K562 (cell line): Measurements from ENCODE around the gene CCDC87. TPM values are rescaled to one million over a fixed set of nuclear protein-coding genes. Genes with fewer than 3 reads are reported as not detected.

Experiments
- CBX3 ChIP-seq, 2 experiments: IDR thresholded peaks; 1 replicate in 1 of 2; 2 replicates in 1 of 2; pipeline ENCODE4 v1.6.1; 2012; ENCODE audit warnings: inconsistent platforms in 2 of 2, low read length in 2 of 2, borderline replicate concordance in 1 of 2, control low read depth in 1 of 2
- CREBBP ChIP-seq: IDR thresholded peaks from one replicate; pipeline ENCODE4 v1.6.1; 2012; ENCODE audit warnings: low read depth, mild to moderate bottlenecking, control low read depth, inconsistent platforms, low read length
- E2F3 ChIP-seq: fragments of 250-450 bp; sonication (Bioruptor Pico); IDR thresholded peaks from 2 replicates; pipeline ENCODE4 v1.4.0; 2020; ENCODE audit warnings: mild to moderate bottlenecking
- ERF ChIP-seq: fragments of 450-650 bp; formaldehyde crosslinking; IDR thresholded peaks from 2 replicates; pipeline ENCODE4 v1.4.0; 2020; ENCODE audit warnings: mild to moderate bottlenecking, mixed read lengths
- ETV6 ChIP-seq, 3 experiments: fragments of 150-350 bp in 1 of 3; sonication (generic) in 1 of 3; formaldehyde crosslinking in 1 of 3; IDR thresholded peaks; 2 replicates each; pipeline versions ENCODE4 v1.6.1 to v1.8.0; 2014 to 2022; ENCODE audit warnings: borderline replicate concordance in 2 of 3, low read depth in 2 of 3, antibody characterized with exemption in 1 of 3, low read length in 1 of 3, mild to moderate bottlenecking in 1 of 3, missing genetic modification reagents in 1 of 3
- FOXJ2 ChIP-seq: fragments of 200-800 bp; sonication (Bioruptor generic); IDR thresholded peaks from 2 replicates; pipeline ENCODE4 v1.6.1; 2016; ENCODE audit warnings: missing genetic modification characterization, missing compliant biosample characterization
- GATAD2A ChIP-seq: fragments of 450-650 bp; IDR thresholded peaks from 2 replicates; pipeline ENCODE4 v1.6.1; 2017
- HDAC1 ChIP-seq, 2 experiments: fragments of 450-650 bp; IDR thresholded peaks; 2 replicates each; pipeline ENCODE4 v1.6.1; 2016 to 2017; ENCODE audit warnings: inconsistent platforms in 1 of 2, mild to moderate bottlenecking in 1 of 2, moderate library complexity in 1 of 2
- HMG20A ChIP-seq: fragments of 450-650 bp; formaldehyde crosslinking; conservative IDR thresholded peaks from 2 replicates; pipeline ENCODE4 v1.4.0; 2020; ENCODE audit warnings: mild to moderate bottlenecking, mixed read lengths
- JUN ChIP-seq, 2 experiments: sonication (generic) in 1 of 2; formaldehyde crosslinking in 1 of 2; IDR thresholded peaks; 2 replicates each; pipeline versions ENCODE4 v1.6.1 to v1.8.0; 2012 to 2022; ENCODE audit warnings: borderline replicate concordance in 2 of 2, mild to moderate bottlenecking in 2 of 2, improper control_type of control experiment in 1 of 2, low read depth in 1 of 2, low read length in 1 of 2, missing genetic modification reagents in 1 of 2
- JUND ChIP-seq, 2 experiments: IDR thresholded peaks; 2 replicates in 1 of 2; 3 replicates in 1 of 2; pipeline ENCODE4 v1.6.1; 2011; ENCODE audit warnings: borderline replicate concordance in 2 of 2, low read depth in 2 of 2, low read length in 2 of 2, improper control_type of control experiment in 1 of 2, missing biosample characterization in 1 of 2, missing genetic modification characterization in 1 of 2, missing genetic modification reagents in 1 of 2
- KAT2B ChIP-seq: IDR thresholded peaks from one replicate; pipeline ENCODE4 v1.6.1; 2012; ENCODE audit warnings: low read depth, mild to moderate bottlenecking, control low read depth, inconsistent platforms, low read length, moderate library complexity
- PREB ChIP-seq: sonication (generic); formaldehyde crosslinking; IDR thresholded peaks from 2 replicates; pipeline ENCODE4 v1.8.1; 2023; ENCODE audit warnings: mild to moderate bottlenecking, missing genetic modification reagents
- RBBP5 ChIP-seq: fragments of 200-600 bp; sonication (generic); IDR thresholded peaks from 2 replicates; pipeline ENCODE4 v1.6.1; 2012; ENCODE audit warnings: borderline replicate concordance, mild to moderate bottlenecking, low read length, control low read depth, inconsistent platforms; ENCODE audit not compliant: insufficient read depth, poor library complexity, severe bottlenecking
- TAF1 ChIP-seq: IDR thresholded peaks from 2 replicates; pipeline ENCODE4 v1.6.1; 2011; ENCODE audit warnings: mild to moderate bottlenecking, low read length, moderate library complexity; ENCODE audit not compliant: insufficient read depth, control insufficient read depth, severe bottlenecking; ENCODE audit errors: extremely low read depth
- TAF7 ChIP-seq: fragments of 450-650 bp; IDR thresholded peaks from 2 replicates; pipeline ENCODE4 v1.6.1; 2016; ENCODE audit warnings: missing genetic modification characterization, missing compliant biosample characterization
- THAP12 ChIP-seq: fragments of 250-450 bp; sonication (Bioruptor Pico); IDR thresholded peaks from 2 replicates; pipeline ENCODE4 v1.9.0; 2021; ENCODE audit warnings: mild to moderate bottlenecking, inconsistent platforms
- XRCC4 ChIP-seq: IDR thresholded peaks from one replicate; pipeline ENCODE4 v1.6.1; 2011; ENCODE audit not compliant: insufficient read depth, insufficient read length; ENCODE audit errors: extremely low read depth
- ZNF766 ChIP-seq: fragments of 200-800 bp; sonication (Bioruptor generic); conservative IDR thresholded peaks from 2 replicates; pipeline ENCODE4 v1.6.1; 2016; ENCODE audit warnings: missing genetic modification characterization, missing compliant biosample characterization
- polyA plus RNA-seq, 8 experiments: library from polyadenylated mRNA; depleted of rRNA in 4 of 8; stranded (reverse) in 5 of 8; unstranded in 3 of 8; fragments of >200 nt; fragmentation: Nextera tagmentation in 2 of 8; fragmentation: Illumina TruSeq in 1 of 8; extraction: Ambion mirVana in 2 of 8; extraction: Trizol in 1 of 8; gene quantifications; 2 replicates each; pipeline versions ENCODE4 v1.2.1 to v1.2.3, GENCODE V29; 2011 to 2014; ENCODE audit warnings: inconsistent platforms in 1 of 8, missing spikeins in 1 of 8
- total RNA-seq, 7 experiments: library from RNA; depleted of rRNA in 6 of 7; stranded (reverse); fragments of >200 nt in 6 of 7; fragmentation: Illumina TruSeq in 2 of 7; extraction: Trizol in 2 of 7; gene quantifications; 2 replicates each; pipeline versions ENCODE4 v1.2.1 to v1.2.3, GENCODE V29; 2011 to 2021; ENCODE audit warnings: low replicate concordance in 1 of 7
- TF ChIP-seq, protein P1 (sequence below): fragments of 450-650 bp; formaldehyde crosslinking; IDR thresholded peaks from 2 replicates; pipeline ENCODE4 v1.4.0; 2020; ENCODE audit warnings: mild to moderate bottlenecking, mixed read lengths

CCDC87 gene
- total and polyA plus RNA-seq, 9 of the 15 experiments (the other 6 are each of a cell fraction or from before 2014, with no cell fraction given): 0.03 to 0.44 (median 0.15) TPM; not detected in 1

GRCh38 chr11:66568124-66568916, 24.5 kb downstream of the CCDC87 start, which contains the start of gene CTSF (continued):
- TF ChIP-seq TAF7 (tag): no peak
- TF ChIP-seq KAT2B: no peak
- peak in 1 of 2 experiments; percentile 54; a peak in 1 of 3 replicates for TF ChIP-seq CBX3 (IDR thresholded peaks at IDR 0.05; ENCODE audit: borderline replicate concordance in 1 of 2, low read length in 2 of 2)
- no peak for TF ChIP-seq PREB
- peak; percentile 77; the same call in 1 of the 2 replicates for TF ChIP-seq E2F3
- TF ChIP-seq RBBP5: no peak
- TF ChIP-seq FOXJ2 (tag): peak; percentile 78
- peak in 1 of 2 experiments; percentile 85; a peak in 2 of 4 replicates for TF ChIP-seq HDAC1 (IDR thresholded peaks at IDR 0.05)
- TF ChIP-seq, protein P1, sequence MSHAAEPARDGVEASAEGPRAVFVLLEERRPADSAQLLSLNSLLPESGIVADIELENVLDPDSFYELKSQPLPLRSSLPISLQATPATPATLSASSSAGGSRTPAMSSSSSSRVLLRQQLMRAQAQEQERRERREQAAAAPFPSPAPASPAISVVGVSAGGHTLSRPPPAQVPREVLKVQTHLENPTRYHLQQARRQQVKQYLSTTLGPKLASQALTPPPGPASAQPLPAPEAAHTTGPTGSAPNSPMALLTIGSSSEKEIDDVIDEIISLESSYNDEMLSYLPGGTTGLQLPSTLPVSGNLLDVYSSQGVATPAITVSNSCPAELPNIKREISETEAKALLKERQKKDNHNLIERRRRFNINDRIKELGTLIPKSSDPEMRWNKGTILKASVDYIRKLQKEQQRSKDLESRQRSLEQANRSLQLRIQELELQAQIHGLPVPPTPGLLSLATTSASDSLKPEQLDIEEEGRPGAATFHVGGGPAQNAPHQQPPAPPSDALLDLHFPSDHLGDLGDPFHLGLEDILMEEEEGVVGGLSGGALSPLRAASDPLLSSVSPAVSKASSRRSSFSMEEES (CRISPR knock-in tag): peak; percentile 80
- no peak for TF ChIP-seq XRCC4
- no peak for TF ChIP-seq THAP12
- no peak for TF ChIP-seq TAF1
- TF ChIP-seq ERF (CRISPR knock-in tag): peak; percentile 55
- no peak for TF ChIP-seq ETV6 (IDR thresholded peaks at IDR 0.05; ENCODE audit: borderline replicate concordance in 1 of 2, low read depth in 2 of 2, low read length in 1 of 2)
- 0 out of 2 replicates have a peak, but pooled peaks have one; percentile 35 for TF ChIP-seq ETV6 (CRISPR knock-in tag; IDR thresholded peaks at IDR 0.05; ENCODE audit: borderline replicate concordance)
- TF ChIP-seq ZNF766 (CRISPR knock-in tag): 0 out of 2 replicates have a peak, but pooled peaks have one; percentile 12
- TF ChIP-seq JUND (IDR thresholded peaks at IDR 0.05; ENCODE audit: borderline replicate concordance, low read depth, low read length): 0 out of 2 replicates have a peak, but pooled peaks have one; percentile 6
- TF ChIP-seq JUND (tag; IDR thresholded peaks at IDR 0.05; ENCODE audit: borderline replicate concordance, low read depth, low read length): no peak
- TF ChIP-seq GATAD2A: no peak
- TF ChIP-seq JUN (IDR thresholded peaks at IDR 0.05; ENCODE audit: borderline replicate concordance, low read depth, low read length): peak; percentile 37; the same call in 1 of the 2 replicates
- TF ChIP-seq JUN (CRISPR knock-in tag; IDR thresholded peaks at IDR 0.05; ENCODE audit: borderline replicate concordance): no peak
- no peak for TF ChIP-seq HMG20A (CRISPR knock-in tag)
- TF ChIP-seq CREBBP: no peak
